T-helper 9 cell (primary cell): ENCODE measurements around the gene TMEM163.
"Not testable (repeated sequence)": the region's sequence is repeated elsewhere in the genome, so short reads cannot be mapped to it uniquely, and the experiment has no call there.

Source experiments
- DNase-seq: peaks from one replicate; pipeline ENCODE4 v3.0.0-alpha.2; 2020

The TMEM163 gene

GRCh38 chr2:134609924-134610513, 108.8 kb downstream of the TMEM163 start:
- DNase-seq: no peak

- no peak for DNase-seq
Observed at GRCh38 chr2:134603966-134604365, 114.8 kb downstream of the TMEM163 start.

DNA sequence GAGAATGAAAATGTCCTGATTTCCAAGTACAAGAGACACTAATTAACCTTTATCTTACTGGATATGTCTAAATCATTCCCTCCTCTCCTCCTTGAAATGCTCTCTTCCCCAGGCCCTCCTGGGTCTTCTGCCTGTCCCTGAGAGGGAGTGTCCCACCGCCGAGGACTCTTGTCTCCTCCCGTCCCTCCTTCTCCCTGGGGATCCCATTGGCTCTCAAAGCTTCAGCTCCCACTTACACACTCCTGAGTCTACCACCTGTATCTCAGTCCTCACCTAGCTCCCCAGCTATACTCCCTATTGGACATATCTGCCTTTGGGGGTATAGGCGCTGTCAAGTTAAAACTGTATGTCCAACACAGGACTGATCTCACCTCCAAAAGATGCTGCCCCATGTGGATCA, 116.1 kb downstream of the TMEM163 start:
- no peak for DNase-seq

DNA sequence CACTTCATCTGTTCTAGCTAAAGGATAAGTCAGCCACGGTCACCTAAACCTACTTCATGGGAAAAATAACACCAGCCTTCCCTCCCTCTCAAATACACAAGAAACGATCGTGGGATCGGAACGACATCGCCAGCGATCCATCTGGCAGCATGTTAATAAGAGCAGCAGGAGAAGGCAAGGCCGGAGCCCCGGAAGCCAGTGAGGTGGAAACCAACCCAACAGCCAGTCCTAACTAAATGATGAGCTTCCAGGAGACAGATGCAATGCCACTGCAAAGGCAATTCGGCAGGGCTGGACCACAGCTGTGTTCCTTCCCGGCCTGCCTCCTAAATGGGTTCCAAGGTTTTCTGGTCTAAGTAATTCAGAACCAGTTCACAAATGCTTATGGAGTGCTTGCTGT, 117.5 kb downstream of the TMEM163 start:
- DNase-seq: no peak

- no peak for DNase-seq
Observed at GRCh38 chr2:134600208-134600607, 118.6 kb downstream of the TMEM163 start.

- DNase-seq: no peak
Observed at GRCh38 chr2:134599236-134599635, 119.6 kb downstream of the TMEM163 start.

- DNase-seq: no peak
Observed at GRCh38 chr2:134594399-134594798, 124.4 kb downstream of the TMEM163 start.

DNA sequence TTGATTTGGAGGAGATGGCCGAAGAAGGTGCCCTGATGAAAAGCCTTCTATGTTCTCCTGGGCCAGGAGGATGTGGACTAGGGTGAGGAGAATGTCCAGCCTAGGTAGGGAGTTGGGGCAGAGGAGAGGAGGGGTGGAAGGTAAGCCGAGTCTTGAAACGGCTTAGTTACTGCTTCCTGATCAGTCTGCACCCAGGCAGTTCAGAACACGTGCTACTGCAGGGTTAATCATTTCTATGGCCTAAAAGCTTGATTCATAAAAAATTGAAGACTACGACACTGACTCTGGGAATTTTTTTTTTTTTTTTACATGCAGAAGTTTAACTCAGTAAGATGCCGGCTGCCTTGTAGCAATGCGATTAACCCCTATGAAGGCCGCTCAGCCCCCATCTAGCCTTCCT, 125.3 kb downstream of the TMEM163 start:
- DNase-seq: no peak

GRCh38 chr2:134592377-134592776, 126.4 kb downstream of the TMEM163 start:
- DNase-seq: no peak

DNA sequence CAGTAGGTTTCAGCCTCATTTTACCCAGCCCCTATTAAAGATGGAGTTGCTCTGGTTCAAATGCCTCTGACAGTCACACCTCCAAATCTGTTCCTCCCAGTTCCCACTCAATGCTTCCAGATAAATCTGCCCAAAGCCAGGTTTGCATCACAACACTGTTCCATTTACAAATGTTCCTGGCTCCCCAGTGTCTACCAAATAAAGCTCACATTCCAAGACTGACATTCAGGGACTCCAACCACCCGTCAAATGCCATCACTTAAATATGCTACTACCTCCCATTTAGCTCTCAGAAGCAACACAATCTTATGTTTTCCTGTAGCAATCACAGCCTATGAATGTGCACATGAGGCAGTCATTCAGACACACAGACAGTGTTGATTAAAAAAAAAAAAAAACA, 127.3 kb downstream of the TMEM163 start:
- no peak for DNase-seq

DNA sequence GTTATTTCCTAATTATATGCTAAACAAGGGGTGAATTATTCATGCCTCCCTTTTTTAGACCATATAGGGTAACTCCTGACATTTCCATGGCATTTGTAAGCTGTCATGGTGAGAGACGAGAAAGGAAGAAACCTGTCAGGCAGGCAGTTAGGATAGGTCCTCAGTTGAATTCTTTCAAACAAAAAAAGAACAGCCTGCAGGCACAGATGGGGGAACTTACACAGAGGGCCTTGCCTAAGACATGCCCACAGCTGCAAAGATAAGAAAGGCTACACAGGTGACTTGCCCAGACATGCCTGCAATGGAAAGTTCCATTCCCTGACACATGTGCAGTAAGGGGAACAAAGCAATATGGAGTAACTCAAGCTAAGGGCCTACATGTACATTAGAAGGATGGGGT, 128.1 kb downstream of the TMEM163 start:
- no peak for DNase-seq

DNA sequence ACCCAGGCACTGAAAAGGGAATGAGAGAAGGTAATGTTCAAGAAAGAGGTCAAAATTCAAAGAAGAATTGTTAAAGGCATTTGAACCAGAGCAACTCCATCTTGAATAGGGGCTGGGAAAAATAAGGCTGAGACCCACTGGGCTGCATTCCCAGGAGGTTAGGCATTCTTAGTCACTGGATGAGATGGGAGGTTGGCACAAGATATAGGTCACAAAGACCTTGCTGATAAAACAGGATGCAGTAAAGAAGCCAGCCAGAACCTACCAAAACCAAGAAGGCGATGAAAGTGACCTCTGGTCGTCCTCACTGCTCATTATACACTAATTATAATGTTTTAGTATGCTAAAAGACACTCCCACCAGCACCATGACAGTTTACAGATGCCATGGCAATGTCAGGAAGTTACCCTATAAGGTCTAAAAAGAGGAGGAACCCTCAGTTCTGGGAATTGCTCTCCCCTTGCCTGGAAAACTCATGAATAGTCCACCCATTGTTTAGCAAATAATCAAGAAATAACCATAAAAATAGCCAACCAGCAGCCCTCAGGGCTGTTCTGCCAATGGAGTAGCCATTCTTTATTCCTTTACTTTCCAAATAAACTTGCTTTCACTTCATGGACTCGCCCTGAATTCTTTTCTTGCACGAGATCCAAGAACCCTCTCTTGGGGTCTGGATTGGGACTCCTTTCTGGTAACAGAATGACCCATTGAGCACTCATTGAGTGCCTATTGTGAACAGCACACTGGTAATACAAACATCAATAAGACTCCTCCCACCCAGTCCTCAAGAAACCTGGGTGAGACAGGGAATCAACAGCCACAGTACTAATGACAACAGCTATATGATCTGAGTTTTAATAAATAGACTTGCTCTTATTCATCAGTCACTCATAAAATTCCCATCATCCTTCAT, 129.4 kb downstream of the TMEM163 start:
- DNase-seq: not testable (repeated sequence)

GRCh38 chr2:134588556-134588955, 130.2 kb downstream of the TMEM163 start:
- DNase-seq: no peak

GRCh38 chr2:134586326-134586965, 132.4 kb downstream of the TMEM163 start:
- no peak for DNase-seq

DNA sequence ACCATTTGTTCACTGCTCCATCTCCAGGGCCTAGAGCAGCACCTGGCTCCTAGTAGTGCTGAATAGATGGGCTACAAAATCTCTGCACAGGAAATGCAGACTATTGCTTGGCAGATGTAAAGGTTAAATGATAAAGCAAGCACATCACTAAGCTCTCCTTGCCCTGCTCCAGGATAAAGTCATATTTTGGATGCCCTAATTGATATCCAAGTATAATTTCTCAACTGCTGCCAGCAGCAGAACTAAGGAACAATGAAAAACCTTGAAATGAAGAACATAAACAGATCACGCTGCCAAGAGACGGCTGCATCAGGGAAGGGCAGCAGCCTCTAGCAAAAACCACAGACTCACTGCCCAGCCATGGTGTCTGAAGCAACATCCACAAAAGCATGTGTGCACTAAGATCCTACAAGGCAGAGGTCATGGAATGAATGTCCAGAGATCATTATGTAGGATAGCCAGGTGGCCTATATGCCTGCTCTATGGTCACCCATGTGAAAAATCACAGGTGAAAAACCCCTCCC, 134.7 kb downstream of the TMEM163 start:
- no peak for DNase-seq

DNA sequence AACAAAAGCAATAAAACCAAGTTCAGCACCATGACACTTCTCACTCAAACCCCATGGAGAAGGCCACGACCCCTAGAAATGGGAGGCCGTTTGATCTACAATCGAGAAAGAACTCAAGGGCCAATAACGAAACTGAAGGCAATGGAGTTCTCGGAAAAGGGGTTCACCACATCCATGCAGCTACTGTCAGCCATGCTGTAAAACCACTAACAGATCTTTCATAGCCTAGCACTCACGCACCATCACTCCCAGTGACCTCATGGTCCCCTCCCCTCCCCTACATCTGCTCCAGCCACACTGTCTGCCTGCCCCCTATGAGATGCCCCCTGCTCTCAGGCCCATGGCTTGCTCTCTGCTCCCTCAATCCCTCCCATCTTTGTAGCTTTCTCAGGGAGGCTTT, 135.3 kb downstream of the TMEM163 start:
- DNase-seq: no peak

GRCh38 chr2:134582547-134582899, 136.3 kb downstream of the TMEM163 start:
- DNase-seq: no peak

- no peak for DNase-seq
Observed at GRCh38 chr2:134581877-134582546, 136.8 kb downstream of the TMEM163 start.

DNA sequence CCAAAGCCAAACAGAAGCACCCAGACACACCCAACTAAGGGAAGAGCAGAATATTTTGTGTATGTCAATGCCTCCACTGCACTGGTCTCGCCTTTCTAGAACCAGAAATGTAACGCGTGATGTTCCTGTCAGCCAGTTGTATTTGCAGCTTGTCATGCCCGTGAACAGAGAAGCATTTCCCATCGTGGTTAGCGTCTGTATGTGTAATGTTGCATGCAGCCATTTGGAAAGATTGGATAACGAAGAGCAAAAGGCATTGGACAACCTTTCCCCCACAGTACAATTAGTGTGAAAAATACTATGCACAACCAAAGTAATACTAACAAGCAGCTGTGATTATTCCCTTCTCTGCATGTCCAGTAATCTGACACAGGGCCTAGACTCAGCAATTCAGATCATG, 140.5 kb downstream of the TMEM163 start:
- DNase-seq: no peak

DNA sequence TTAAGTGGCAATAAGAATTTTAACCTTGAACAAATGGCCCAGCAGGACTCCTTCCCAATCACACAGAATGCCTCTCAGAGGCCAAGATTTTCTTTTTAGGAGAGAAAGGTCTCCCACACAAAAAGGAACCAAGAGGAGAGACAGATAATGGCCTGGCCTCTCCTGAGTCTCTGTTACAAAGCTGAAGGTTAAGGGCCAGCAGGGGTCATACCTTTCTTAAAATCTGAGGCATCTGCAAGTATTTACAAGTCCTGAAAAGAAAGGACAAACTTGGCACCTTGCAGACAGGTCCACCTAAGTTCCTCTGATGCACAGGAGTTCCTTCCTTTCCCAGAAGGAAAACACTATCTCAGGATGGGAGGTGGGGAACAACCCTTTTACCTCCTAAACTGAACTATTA, 142.3 kb downstream of the TMEM163 start:
- DNase-seq: no peak

- DNase-seq: no peak
Observed at GRCh38 chr2:134575888-134576287, 142.9 kb downstream of the TMEM163 start.

DNA sequence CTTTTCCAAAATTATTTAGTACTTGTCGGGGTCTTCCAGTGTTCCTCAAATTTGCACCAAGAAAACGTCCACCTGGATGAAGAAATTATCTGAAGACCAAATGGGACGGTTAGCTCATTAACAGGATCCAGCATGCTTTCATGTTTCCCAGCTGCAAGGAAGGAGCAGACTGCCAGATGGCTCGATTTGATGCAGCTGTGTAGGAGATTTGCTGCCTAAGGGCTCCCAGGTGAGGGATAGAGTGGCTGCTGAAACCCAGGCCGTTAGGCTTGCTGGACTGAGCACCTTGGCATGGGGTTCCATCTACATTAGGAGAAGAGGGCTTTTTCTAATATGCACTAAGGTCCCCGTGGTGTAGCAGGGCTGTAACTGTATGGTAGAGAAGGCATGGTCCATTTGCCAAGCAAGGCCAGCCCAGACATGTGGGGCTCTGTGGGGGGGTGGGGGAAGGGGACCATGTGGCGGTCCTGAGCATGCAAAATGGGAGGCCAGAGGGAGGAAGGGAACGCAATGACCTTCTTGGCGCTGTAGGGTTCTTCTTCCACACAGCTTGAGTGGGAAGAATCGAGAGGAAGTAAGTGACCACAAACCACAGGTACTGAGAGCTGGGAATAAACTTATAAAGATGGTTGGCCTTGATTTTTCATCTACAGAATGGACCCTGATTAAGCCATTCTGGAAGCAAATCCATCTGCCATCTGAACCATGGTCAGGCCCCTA, 144.0 kb downstream of the TMEM163 start:
- DNase-seq: no peak

GRCh38 chr2:134573724-134574123, 145.1 kb downstream of the TMEM163 start:
- DNase-seq: no peak
